Large intestine (tissue), 12 donors: Measurements from ENCODE around the gene DVL2. TPM values are rescaled to one million over a fixed set of nuclear protein-coding genes. Genes with fewer than 3 reads are reported as not detected.

Source experiments
- DNase-seq, 2 donors: peaks; one replicate each; pipeline versions ENCODE4 v3.0.0 to v3.0.0-alpha.2; 2013
- H3K27ac ChIP-seq: one replicate; pipeline ENCODE4 v1.5.1; 2013; ENCODE audit warnings: low read length
- H3K27me3 ChIP-seq: 2 replicates; pipeline ENCODE4 v1.6.1; 2013; ENCODE audit warnings: low read length; ENCODE audit not compliant: control insufficient read depth, insufficient read depth
- H3K36me3 ChIP-seq: 2 replicates; pipeline ENCODE4 v1.6.1; 2013; ENCODE audit warnings: low read length; ENCODE audit not compliant: control insufficient read depth, insufficient read depth
- H3K4me1 ChIP-seq: one replicate; pipeline ENCODE4 v1.6.1; 2013; ENCODE audit warnings: low read length; ENCODE audit not compliant: control insufficient read depth, insufficient read depth
- H3K4me3 ChIP-seq: one replicate; pipeline ENCODE4 v1.5.1; 2013; ENCODE audit warnings: low read length
- H3K9me3 ChIP-seq: one replicate; pipeline ENCODE4 v1.6.1; 2013; ENCODE audit warnings: mild to moderate bottlenecking, low read depth, low read length, moderate library complexity; ENCODE audit not compliant: control insufficient read depth
- WGBS: methylation state at CpG from one replicate; pipeline ENCODE4 v1.1.5; 2013; ENCODE audit warnings: low lambda C conversion rate; ENCODE audit not compliant: insufficient coverage; 5-methylcytosine and 5-hydroxymethylcytosine counted together
- long read RNA-seq, 11 donors: transcript quantifications; one replicate each; lab custom pipeline, GENCODE V29; 2026
- polyA plus RNA-seq: library from polyadenylated mRNA; unstranded; fragments of 120-200 nt; gene quantifications from one replicate; pipeline ENCODE4 v1.2.1, GENCODE V29; 2013

DVL2 gene
- 44.5 TPM for polyA plus RNA-seq
- long read RNA-seq, donor 1, partial matches to known transcripts: 0 of 2 reads
- long read RNA-seq, donor 1, other reads (novel, unspliced or antisense): 0 of 2 reads
- long read RNA-seq, donor 2, transcript DVL2-201 (15 exons, 3,018 nt): major isoform, 5 of 6 reads
- long read RNA-seq, donor 2, partial matches to known transcripts: 0 of 6 reads
- long read RNA-seq, donor 2, other reads (novel, unspliced or antisense): 0 of 6 reads
- long read RNA-seq, donor 3: 0 reads
- long read RNA-seq, donor 4, partial matches to known transcripts: 0 of 1 reads
- long read RNA-seq, donor 4, other reads (novel, unspliced or antisense): 0 of 1 reads
- long read RNA-seq, donor 5, transcript DVL2-201 (15 exons, 3,018 nt): major isoform, 6 of 7 reads
- long read RNA-seq, donor 5, partial matches to known transcripts: 0 of 7 reads
- long read RNA-seq, donor 5, other reads (novel, unspliced or antisense): 0 of 7 reads
- long read RNA-seq, donor 6, partial matches to known transcripts: 0 of 2 reads
- long read RNA-seq, donor 6, other reads (novel, unspliced or antisense): 0 of 2 reads
- long read RNA-seq, donor 7: 0 reads
- long read RNA-seq, donor 8, transcript DVL2-201 (15 exons, 3,018 nt): major isoform, 5 of 5 reads
- long read RNA-seq, donor 8, partial matches to known transcripts: 0 of 5 reads
- long read RNA-seq, donor 8, other reads (novel, unspliced or antisense): 0 of 5 reads
- long read RNA-seq, donor 9, partial matches to known transcripts: 0 of 4 reads
- long read RNA-seq, donor 9, other reads (novel, unspliced or antisense): 0 of 4 reads
- long read RNA-seq, donor 10, transcript DVL2-201 (15 exons, 3,018 nt): major isoform, 5 of 5 reads
- long read RNA-seq, donor 10, partial matches to known transcripts: 0 of 5 reads
- long read RNA-seq, donor 10, other reads (novel, unspliced or antisense): 0 of 5 reads
- long read RNA-seq, donor 11, partial matches to known transcripts: 0 of 1 reads
- long read RNA-seq, donor 11, other reads (novel, unspliced or antisense): 0 of 1 reads

DNA sequence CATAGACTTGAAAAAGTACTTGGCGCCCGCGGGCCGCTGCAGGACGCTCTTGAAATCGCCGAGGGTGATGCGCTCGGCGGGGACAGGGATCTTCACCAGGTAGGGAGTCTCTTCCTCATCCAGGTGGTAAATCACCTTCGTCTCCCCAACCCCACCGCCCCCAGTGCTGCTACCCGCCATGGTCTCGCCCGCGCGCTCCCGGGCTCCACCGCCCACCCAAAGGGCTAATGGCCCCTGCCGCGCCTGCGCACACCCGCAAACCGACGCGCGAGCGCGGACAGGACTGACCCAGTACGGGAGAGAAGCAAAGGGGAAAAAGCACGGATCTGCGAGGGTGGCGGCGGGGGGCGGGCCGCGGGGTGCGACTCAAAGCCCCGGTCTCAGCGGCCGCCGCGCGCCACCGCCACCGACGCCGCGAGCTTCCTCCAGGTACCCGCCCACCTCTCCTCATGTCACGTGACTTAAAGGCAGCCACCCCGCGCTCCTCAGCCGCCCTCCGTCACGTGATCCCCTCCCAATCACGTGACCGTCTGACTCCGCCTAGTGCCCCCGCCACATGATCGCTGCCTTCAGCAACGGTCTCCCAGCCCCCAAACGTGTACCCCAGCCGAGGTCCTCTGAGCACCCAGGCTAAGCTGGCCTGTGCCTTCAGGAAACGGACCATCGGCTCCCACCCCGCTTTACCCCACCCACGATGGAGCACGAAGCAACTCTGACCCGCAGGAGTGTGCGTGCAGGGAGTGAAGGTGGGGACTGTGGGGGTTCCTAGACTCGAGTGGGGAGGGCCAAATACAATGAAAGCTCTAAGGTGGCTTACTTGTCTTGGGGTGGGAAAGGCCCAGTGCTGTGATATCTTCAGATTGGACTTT lies at the start of gene DVL2:
Gene DVL2, minus strand, starts transcription at position 435 of the 869 bp plus-strand sequence. Its CDS starts 255 bp downstream, at position 180.
- Histone ChIP-seq H3K36me3 (peaks cover 37% of the 10 kb centered on the region), H3K27ac (peak within 1 kb of the TSS; percentile 96), H3K4me3 (peak within 1 kb of the TSS; percentile 95), H3K9me3 (no peaks in the 10 kb centered on the region), H3K27me3 (no peaks in the 10 kb centered on the region), H3K4me1 (peaks cover 26% of the 10 kb centered on the region)
- WGBS: no CpG with 5 or more reads among the region's 72 CpGs
- peak; percentile 96 to 97 for DNase-seq

DNA sequence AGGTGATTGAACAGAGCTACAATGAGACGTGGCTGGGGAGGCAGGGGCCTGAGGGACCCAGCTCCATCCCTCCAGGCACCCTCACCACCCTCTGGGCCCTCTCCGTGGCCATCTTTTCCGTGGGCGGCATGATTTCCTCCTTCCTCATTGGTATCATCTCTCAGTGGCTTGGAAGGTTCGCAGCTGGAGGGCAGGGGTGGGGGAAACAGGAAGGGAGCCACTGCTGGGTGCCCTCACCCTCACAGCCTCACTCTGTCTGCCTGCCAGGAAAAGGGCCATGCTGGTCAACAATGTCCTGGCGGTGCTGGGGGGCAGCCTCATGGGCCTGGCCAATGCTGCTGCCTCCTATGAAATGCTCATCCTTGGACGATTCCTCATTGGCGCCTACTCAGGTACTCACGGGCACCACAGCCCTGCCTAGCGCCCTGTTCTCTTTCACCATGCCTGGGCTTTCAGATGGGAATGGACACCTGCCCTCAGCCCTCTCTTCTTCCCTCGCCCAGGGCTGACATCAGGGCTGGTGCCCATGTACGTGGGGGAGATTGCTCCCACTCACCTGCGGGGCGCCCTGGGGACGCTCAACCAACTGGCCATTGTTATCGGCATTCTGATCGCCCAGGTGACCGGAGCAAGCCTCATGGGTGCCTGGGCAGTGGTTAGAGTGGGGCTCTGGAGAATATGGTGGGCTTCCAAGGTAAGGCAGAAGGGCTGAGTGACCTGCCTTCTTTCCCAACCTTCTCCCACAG lies 49.3 kb upstream of the DVL2 start:
- no peak for DNase-seq
- H3K36me3 ChIP-seq: no peaks in the 10 kb centered on the region
- WGBS: no CpG with 5 or more reads among the region's 18 CpGs
- H3K27ac ChIP-seq: no peak overlapping the region
- peaks cover 4% of the 10 kb centered on the region for H3K9me3 ChIP-seq
- H3K4me1 ChIP-seq: peaks cover 34% of the 10 kb centered on the region
- H3K4me3 ChIP-seq: no peak overlapping the region
- H3K27me3 ChIP-seq: peaks cover 16% of the 10 kb centered on the region

DNA sequence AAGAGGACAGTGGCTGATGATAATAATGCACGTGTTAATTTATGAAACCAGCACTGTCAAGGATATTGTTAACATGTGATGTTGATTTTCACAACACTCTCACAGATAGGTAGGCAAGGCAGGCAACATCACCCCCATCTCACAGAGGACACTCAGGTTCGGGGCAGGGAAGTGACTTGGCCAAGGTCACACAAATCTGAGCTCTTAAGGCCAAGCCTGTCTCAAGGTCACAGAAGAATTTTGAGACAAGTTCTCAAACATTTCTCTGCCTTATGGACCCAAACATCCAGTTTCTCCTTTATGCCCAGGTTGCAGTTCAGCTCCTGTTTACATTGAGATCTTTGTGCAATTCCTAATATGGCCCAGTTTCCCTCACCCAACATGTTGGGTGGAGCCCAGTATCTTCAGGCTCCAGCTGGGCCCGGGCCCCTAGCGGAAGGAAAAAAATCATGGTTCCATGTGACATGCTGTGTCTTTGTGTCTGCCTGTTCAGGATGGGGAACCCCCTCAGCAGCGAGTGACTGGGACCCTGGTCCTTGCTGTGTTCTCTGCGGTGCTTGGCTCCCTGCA lies 48.5 kb upstream of the DVL2 start:
- peak in 1 of 2 donors; percentile 13 for DNase-seq
- peaks cover 4% of the 10 kb centered on the region for H3K9me3 ChIP-seq
- no CpG with 5 or more reads among the region's 6 CpGs for WGBS
- peaks cover 34% of the 10 kb centered on the region for H3K4me1 ChIP-seq
- H3K4me3 ChIP-seq: no peak overlapping the region
- no peaks in the 10 kb centered on the region for H3K36me3 ChIP-seq
- H3K27ac ChIP-seq: no peak overlapping the region
- peaks cover 16% of the 10 kb centered on the region for H3K27me3 ChIP-seq

DNA sequence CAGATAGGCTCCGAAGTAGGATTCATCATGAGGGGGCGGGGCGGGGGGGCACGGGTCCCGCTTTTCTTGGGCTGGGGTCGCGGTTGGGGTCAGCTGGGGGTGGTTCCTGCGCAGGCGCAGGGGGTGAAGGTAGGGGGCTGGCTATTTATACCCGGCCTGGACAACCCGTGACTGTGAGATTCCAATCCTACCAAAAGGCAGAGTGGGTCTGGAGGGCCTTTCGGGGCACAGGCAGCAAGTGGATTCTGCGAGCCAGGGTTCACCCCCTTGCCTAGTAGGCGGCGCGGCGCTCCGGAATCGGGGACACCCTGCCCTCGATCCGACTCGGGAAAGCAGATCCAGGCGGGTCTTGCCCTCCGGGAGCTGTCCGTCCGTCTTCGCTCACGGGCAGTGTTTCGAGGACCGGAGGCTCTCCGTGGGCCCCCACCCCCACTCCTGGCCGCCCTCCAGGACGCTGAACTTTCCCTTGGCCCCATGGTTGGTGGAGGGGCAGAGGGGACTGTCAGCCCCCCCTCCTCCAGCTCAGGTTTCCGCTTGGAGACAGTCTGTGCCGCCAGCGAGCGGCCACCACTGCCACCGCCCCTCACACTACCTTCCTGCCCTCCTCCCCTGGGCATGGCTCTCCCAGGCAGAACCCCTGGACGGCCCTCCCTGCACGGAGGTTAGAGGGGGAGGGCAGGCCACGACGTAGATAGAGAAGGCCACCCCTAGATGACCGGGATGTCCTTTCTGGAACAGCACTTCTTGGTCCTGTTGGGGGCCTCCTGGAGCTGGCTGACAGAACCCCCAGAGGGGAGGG lies 47.8 kb upstream of the DVL2 start:
- WGBS: no CpG with 5 or more reads among the region's 43 CpGs
- H3K27ac ChIP-seq: no peak overlapping the region
- H3K4me1 ChIP-seq: peaks cover 34% of the 10 kb centered on the region
- H3K4me3 ChIP-seq: peak overlapping the region; percentile 46
- H3K9me3 ChIP-seq: peaks cover 4% of the 10 kb centered on the region
- H3K36me3 ChIP-seq: no peaks in the 10 kb centered on the region
- H3K27me3 ChIP-seq: peaks cover 16% of the 10 kb centered on the region
- DNase-seq: peak; percentile 15 to 22

DNA sequence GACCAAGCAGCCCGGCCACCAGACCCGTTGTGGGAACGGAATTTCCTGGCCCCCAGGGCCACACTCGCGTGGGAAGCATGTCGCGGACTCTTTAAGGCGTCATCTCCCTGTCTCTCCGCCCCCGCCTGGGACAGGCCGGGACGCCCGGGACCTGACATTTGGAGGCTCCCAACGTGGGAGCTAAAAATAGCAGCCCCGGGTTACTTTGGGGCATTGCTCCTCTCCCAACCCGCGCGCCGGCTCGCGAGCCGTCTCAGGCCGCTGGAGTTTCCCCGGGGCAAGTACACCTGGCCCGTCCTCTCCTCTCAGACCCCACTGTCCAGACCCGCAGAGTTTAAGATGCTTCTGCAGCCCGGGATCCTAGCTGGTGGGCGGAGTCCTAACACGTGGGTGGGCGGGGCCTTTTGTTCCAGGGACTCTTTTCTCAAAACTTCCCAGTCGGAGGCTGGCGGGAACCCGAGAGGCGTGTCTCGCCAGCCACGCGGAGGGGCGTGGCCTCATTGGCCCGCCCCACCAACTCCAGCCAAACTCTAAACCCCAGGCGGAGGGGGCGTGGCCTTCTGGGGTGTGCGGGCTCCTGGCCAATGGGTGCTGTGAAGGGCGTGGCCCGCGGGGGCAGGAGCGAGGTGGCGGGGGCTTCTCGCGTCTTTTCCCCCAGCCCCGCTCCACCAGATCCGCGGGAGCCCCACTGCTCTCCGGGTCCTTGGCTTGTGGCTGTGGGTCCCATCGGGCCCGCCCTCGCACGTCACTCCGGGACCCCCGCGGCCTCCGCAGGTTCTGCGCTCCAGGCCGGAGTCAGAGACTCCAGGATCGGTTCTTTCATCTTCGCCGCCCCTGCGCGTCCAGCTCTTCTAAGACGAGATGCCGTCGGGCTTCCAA lies 47.0 kb upstream of the DVL2 start, which contains the start of gene SLC2A4:
Gene SLC2A4, plus strand, starts transcription at position 645 of the 879 bp plus-strand sequence. Its CDS starts 217 bp downstream, at position 862.
- no peaks in the 10 kb centered on the region for H3K36me3 ChIP-seq
- H3K27ac ChIP-seq: peak within 1 kb of the TSS; percentile 10
- no CpG with 5 or more reads among the region's 71 CpGs for WGBS
- peaks cover 16% of the 10 kb centered on the region for H3K27me3 ChIP-seq
- DNase-seq: peak; percentile 92 to 94
- peak within 1 kb of the TSS; percentile 46 for H3K4me3 ChIP-seq
- peaks cover 4% of the 10 kb centered on the region for H3K9me3 ChIP-seq
- peaks cover 34% of the 10 kb centered on the region for H3K4me1 ChIP-seq

DNA sequence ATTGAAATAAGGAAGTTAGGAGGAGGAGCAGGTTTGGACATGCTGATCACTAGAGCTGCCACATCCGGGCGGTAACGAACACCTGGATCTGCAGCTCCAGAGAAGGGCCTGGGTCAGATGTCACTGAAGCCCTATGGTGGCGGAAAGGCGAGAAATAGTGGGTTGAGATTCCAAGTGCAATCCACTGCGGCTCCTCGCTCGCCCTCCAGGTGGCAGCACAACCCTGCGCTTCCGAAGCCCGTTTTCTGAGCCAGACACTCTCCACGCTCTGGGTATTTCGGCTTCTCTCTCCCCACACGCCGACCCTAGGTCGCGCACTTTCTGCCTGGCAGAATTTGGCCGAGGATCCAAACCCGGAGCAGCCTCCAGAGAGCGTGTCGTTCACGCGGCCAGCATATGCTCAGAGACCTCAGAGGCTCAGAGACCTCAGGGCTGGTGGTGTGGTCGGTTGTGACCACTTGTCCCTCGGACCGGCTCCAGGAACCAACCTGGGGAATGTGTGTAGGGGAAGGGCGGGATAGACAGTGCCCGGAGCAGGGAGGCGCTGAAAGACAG lies 46.3 kb upstream of the DVL2 start:
- Histone ChIP-seq H3K27me3 (peaks cover 16% of the 10 kb centered on the region), H3K4me3 (peak overlapping the region; percentile 46), H3K36me3 (no peaks in the 10 kb centered on the region), H3K4me1 (peaks cover 34% of the 10 kb centered on the region), H3K27ac (peak overlapping the region; percentile 10), H3K9me3 (peaks cover 4% of the 10 kb centered on the region)
- no CpG with 5 or more reads among the region's 29 CpGs for WGBS
- peak; percentile 68 to 81 for DNase-seq

DNA sequence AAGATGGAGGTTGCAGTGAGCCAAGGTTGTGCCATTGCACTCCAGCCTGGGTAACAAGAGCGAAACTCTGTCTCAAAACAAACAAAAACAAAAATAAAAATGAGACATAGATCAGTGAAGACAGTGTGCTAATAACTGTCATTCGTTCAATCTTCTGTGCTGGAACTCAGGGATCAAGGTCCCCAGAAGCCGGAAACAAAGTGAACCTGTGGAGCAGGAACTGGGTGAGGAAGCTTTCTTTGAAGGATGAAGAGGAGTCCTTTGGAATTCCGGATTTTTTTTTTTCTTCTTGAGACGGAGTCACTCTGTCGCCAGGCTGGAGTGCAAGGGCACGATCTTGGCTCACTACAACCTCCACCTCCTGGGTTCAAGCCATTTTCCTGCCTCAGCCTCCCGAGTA lies 45.1 kb upstream of the DVL2 start:
- Histone ChIP-seq H3K9me3 (peaks cover 4% of the 10 kb centered on the region), H3K27me3 (peaks cover 16% of the 10 kb centered on the region), H3K4me3 (no peak overlapping the region), H3K4me1 (peaks cover 34% of the 10 kb centered on the region), H3K36me3 (no peaks in the 10 kb centered on the region), H3K27ac (peak overlapping the region; percentile 49)
- WGBS: 20% methylated on average over 1 of the region's 8 CpGs
- peak; percentile 61 to 85 for DNase-seq

DNA sequence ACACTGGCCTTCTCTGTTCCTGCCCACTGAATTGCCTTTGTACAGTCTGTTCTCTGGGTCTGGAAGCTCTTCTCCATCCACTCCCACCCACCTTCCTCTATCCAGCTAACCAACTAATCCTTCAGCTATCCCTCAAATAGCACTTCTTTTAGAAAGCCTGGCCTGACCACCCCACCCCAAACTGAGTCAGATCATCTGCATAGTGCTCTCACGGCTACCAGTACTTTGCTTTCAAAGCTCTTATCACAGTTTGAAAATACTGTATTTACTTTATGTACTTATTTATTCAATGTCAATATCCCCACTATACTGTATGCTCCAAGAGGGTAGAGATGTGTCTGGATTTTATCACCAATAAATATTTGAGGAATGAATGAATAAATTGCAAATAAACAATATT lies 32.5 kb upstream of the DVL2 start:
- peaks cover 15% of the 10 kb centered on the region for H3K4me1 ChIP-seq
- no peak overlapping the region for H3K4me3 ChIP-seq
- WGBS: 20% methylated on average over 1 of the region's 1 CpG
- peaks cover 20% of the 10 kb centered on the region for H3K27me3 ChIP-seq
- H3K36me3 ChIP-seq: no peaks in the 10 kb centered on the region
- no peaks in the 10 kb centered on the region for H3K9me3 ChIP-seq
- no peak for DNase-seq
- H3K27ac ChIP-seq: no peak overlapping the region
